Fibroblast of skin of right biceps (primary cell): ENCODE measurements around the gene TBX20.
"Not testable (repeated sequence)": the region's sequence is repeated elsewhere in the genome, so short reads cannot be mapped to it uniquely, and the experiment has no call there.

Experiments
- DNase-seq: peaks from one replicate; pipeline ENCODE4 v3.0.0-alpha.2; 2013

Gene TBX20

DNA sequence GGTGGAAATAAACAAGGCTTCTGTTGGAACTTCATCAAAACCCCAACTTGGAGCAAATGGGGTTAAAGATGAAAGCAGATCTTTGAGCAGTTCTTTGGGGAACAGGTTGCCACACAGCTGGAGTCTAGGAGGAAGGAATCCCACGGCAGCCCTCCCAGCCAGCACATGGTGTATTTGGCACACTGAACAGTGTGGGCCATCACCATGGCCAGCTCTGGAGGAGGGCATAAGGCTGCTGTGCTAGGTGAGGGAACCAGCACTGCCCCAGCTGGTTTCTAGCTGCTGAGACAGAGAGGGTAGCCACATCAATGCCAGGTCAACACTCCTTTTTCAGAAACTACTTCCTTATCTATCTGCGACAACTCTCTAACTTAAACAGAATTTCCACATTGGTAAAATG is 33.7 kb downstream of the TBX20 start:
- not testable (repeated sequence) for DNase-seq

DNA sequence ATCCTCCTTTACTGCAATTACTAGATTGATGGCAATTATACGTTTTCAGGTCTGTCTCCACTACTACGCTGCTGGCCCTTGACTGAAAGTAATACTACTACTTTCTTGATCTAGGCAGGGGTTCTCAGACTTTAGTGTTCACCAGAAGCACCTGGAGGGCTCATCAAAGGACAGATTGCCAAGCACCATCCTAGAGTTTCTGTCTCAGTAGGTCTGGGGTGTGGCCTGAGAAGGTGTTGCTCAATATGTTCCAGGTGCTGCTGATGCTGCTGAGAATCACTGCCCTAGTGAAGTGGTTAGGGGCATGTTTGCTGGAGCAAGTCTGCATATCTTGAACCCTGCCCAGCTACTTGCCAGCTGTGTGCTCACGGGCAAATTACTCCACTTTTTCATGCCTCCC is 37.9 kb downstream of the TBX20 start:
- not testable (repeated sequence) for DNase-seq

DNA sequence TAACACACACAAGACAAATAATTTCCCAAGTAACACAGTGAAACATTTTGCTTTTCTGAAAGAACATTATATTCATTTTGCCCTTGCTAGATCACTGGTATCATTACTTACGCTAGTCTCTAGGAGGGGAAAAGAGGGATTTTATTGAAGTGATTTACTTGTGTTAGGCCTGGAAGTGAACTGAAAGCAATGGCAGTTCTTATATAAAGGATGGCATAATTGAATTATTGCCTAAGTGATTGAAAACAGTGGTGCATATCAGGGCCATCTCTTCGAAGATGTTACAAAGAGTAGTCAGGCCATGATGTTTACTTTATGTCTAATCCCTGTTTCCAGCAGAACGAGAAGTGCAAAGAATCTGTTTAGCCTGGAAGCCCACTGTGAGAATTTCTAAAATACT is 38.8 kb downstream of the TBX20 start:
- DNase-seq: not testable (repeated sequence)

DNA sequence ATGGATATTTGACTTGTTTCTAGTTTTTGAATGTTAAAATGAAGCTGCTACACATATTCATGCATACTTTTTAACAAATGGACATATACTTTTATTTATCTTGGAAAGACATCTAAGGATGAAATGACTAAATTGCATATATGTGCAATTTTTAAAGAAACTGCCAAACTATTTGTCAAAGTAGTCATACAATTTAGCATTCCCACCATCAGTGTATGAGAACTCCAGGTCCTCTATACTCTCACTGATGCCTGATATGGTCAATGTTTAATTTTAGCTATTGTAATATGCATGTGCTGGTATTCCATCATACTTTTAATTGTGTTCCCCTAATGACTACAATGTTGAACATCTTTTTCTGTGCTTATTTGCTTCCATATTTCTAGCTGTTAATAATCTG is 47.0 kb downstream of the TBX20 start:
- not testable (repeated sequence) for DNase-seq

DNA sequence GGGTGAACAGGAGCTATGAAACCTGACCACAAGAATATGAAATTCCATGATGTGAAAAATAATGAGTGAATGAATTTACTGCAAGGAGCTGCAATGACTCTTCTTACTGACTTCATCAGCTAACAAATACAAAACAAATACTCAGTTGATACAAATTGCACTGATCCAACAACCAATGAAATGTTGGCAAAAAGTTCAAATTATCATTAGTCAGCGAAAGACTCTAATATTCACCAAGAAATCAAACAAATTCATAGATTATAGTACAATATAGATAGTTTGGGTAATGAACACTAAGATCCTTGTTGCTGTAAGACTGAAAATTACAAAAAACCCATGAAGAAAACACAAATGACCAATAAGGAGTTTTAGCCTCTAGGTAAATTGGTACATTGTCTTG is 49.0 kb downstream of the TBX20 start:
- DNase-seq: not testable (repeated sequence)

DNA sequence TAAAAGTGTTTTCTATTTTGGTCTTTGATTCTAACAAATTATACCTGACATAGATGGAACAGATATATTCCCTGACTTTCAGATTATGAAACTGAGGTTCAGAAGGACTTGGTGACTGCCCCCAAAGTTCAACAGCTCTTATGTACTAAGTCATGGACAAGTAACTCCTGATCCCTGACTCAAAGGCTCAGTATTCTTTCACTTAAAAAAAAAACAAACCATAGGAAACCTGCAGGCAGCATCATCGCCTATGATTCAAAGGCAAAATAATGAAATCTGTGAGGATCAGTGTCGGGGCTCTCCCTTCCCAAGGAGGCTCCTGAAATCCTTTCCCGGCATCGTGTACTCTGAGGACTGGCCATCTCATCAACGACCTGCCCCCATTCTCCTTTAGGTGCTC is 49.9 kb downstream of the TBX20 start:
- DNase-seq: not testable (repeated sequence)

DNA sequence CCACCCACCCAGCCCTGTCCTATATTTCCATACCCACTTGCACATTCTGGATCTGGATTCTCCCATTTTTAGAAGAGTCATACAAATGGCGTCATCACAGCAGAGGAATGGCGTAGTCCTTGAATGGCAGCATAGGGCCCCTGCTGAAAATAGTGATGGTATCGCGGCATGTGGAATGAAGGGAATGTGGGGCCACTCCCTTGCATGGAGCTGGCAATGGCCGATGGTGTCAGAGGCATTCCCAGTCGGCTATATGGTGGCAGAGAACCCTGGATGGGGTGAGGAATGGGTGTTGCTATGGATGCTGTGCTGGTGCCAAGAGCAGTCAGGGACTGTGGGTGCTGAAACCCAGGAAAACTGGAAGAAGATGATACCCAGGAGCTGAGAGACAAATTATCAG is 51.5 kb downstream of the TBX20 start:
- DNase-seq: not testable (repeated sequence)

DNA sequence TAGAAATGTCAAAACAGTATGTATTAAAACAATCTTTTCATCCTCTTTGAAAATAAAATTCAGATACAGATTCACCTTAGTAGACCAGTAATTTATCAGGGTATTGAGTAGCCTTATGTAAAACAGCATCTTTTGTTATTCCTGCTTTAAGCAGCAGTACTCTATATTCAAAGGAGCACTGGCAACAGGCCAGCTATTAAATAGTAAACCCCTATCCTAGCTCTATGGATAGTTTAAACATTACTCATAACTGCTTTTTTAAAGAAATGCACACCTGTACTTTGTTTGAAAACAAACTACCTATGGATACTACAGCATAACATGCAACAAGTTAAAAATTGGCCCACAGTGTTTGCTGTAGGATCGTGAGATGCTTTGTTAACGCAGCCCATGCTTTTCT is 53.7 kb downstream of the TBX20 start:
- not testable (repeated sequence) for DNase-seq

DNA sequence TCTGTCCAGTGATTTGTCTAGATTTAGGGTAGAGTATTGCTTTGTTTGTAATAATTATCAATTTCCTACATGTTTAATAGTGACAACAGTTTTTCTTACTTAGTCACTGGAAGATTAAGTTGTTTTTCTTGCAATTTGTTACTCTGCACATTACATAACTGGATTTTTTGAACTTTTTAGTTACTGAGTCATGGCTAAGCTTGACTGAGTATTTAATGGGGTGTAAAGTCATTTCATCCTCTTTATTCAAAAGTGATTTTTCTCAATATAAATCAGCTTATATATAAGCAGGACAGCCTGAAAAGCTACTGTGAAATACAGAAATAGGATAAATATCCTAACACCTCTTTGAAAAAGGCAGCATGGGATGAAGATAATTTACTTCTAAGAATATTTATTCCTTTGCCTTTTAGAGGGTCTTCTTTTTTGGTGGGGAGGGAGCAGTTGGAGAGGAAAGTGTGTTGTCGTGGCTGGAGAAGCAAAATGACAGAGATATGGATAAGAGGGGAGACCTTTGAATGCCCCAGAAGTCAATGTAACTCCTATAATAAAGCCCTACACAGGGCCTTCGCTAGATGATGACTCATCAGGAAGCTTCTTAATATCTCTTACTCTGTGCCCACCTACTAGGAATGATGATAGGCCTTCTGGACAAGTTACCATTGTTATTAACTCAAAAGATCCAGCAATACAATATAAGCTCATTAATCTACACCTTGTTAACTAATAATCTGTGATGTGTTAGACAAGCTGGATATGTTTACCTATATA is 55.3 kb downstream of the TBX20 start:
- DNase-seq: peak; percentile 55

DNA sequence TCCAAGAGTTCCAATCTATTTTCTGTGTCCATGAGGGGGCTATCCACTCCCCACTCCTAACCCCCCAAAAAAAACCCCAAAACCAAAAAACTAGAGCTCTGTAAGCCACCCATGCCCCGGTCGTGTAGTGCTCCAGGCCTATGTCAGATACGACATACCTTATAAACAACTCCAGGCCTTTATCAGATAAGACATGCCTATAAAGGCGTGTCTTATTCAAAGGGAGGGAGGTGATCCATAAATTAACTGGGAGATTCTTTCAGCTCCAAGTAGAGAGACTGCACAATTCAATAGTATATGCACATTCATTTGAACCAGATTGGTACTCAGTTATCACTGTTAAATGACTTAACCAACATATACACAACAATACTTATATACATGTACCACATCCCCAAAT is 62.3 kb downstream of the TBX20 start:
- DNase-seq: not testable (repeated sequence)

DNA sequence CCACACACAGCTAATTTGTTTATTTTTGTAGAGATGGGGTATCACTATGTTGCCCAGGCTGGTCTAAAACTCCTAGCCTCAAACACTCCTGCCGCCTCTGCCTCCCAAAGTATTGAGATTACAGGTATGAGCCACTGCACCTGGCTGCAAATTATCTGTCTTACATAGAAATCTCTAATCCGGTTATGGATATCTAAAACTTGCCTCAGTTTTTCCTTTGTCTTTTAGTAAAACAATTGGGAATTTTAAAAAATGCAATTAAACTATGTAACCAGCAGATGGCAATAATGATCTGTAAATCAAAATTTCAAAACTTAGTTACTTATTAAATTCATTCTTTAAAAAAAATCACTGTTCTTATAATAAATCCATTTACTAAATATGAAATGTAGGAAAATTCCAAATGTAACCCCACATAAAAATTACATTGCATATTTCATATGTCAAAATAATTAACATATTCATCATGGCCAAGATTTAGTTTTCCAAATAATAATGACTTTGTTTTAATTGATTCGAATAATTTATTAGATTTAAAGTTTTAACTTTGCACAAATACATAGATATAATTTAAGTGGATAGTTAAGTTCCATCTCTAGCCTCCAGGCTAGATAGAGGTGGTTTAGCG is 63.6 kb downstream of the TBX20 start:
- not testable (repeated sequence) for DNase-seq

DNA sequence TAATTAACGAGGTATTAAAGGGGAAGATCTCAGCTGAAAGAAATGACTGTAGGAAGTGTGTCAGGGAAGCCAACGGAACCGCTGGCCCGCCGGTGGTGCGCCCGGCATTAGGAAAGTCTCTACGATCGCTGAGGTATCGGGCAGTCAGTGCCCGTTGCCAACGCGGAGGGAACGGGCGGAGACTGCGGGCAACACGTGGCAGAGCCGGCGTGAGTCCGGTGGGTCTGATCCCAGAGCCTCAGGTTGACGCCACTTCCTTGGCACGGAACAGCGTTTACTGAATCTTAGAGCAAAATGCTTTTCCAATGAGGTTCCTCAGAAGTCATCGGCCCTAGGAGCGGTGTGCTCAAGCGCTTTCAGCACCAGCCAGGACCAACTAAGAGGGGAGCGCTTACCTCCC is 67.1 kb downstream of the TBX20 start:
- peak; percentile 30 for DNase-seq

DNA sequence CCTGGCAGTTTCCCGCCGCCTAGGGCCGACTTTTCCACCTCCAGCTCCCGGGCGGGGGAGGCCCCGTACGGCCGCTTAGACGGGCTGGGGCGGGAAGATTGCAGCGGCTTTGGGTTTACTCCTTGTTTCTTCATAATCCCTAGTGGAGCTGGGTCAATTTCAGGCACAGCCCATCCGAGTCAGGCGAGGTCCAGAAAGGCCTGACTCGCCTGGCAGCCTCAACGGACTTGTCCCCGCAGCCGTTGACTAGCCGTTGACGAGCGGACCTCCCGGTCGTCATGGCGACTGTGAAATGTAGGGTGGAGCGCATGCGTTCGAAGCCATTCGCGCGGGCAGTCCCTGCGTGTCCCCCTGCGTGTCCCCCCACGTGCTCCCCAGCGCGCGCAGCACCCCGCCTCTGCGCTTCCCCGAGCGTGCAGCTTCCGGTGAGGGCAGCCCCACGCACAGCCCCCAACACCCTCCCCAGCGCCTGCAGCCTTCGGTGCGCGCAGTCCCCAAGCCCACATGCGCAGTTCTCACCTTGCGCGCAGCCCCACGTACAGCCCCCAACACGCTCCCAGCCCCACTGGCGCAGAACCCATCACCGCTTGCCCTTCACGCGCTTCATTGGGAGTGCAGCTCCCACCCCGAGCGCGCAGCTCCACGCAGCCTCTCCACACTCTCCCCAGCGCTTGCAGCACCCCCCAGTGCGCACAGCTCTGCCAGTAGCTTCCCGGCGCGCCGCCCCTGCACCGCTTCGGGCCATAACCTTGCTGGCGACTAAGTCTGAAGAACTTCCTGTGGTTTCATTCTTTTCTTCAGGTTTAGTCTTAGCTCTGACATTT is 67.8 kb downstream of the TBX20 start:
- peak; percentile 54 for DNase-seq

DNA sequence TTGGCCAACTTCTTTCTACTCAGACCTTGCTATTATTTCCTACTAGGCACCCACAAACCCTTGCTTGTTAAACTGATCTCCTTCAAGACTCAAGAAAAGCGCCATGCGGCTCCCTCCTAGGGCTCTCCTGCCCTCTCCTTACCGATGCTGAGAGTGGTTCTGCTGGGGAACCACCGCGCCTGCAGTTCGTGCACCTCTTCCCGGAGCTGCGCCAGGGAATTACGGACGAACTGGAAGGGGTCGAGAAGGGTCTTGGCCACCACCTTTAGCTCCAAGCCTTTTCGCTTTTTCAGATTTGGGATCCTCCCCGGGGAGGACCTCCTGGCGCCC is 68.4 kb downstream of the TBX20 start:
- DNase-seq: not testable (repeated sequence)

DNA sequence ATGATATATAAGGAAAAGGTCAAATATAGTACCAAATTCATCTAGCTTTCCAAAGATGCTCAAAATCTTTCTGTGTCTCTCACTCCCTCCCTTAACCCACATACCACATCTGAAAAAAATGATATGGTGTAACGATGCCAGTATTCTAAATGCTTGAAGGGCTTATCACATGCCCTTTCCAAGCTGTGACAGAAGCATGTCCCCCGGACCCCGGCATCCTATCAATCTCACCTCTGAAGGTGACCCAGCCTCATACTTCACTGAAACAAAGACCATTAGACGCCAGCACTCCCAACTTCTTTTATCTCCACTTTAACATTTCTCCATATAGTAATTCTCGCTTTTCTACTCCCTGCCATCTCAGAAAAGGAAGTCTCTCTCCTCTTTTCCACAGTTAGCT is 68.9 kb downstream of the TBX20 start:
- DNase-seq: not testable (repeated sequence)

DNA sequence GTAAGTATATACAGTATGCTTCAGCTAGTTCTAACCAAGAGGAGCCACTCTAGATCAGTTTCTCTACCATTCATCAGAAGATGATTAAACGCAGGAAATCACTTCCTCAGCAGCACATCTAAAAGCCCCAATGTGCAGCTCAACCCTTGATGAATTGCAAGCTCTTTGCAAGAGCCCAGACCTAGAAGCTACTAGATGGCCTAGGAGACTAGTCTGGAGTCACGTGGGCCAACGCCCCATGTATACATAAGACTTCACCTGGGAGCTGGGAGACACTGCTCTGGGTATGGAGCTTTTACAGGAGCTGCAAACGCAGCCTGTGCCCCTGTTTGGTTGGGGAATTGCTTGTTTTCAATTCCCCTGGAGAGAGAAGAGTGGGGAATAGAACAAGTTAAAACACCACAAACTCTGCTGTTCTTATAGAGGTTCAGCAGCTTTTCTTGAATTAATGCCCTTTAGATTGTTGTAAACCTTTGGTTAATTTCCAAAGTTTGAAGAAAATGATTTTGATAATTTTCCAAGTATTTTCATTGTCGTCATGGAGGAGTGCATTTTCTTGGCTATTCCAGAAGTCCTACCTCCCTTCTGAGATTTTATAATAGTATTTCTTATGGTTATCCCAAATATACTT is 69.9 kb downstream of the TBX20 start:
- DNase-seq: not testable (repeated sequence)

DNA sequence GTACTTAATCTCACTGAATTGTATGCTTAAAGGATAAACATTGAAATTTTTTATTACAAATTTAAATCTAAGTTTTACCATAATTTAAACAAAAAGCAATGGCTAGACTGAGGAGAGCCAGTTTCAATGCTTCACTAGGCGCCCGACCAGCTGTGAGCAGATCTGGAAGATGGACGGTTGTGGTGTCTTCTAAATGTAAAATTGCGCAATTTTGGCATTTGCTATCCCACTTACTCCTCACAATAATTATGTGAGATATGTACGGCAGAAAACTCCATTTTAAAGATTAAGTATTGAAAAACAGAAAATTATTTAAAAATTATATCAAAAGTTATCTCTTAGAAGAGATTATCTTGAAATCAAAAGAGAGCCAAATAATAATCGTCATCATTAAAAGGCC is 73.2 kb downstream of the TBX20 start:
- DNase-seq: not testable (repeated sequence)

DNA sequence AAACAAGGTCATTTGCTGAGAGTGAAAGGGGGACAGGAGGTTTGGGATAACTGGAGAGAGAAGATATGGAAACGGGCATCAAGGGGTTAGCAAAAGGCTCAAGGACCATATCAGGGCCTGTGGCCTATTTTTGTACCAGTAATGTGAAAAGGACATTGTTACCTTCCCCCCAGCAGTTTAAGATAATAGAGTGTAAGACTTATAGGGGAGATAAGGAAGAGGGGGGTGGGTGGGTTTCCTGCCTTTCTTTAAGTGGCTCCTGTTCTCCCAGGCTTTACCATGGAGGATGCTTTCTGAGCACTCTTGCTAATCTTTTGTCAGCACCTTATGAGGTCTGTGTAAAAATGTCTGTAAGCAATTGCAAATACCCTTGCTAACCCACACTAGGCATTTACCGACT is 80.7 kb downstream of the TBX20 start:
- DNase-seq: not testable (repeated sequence)

DNA sequence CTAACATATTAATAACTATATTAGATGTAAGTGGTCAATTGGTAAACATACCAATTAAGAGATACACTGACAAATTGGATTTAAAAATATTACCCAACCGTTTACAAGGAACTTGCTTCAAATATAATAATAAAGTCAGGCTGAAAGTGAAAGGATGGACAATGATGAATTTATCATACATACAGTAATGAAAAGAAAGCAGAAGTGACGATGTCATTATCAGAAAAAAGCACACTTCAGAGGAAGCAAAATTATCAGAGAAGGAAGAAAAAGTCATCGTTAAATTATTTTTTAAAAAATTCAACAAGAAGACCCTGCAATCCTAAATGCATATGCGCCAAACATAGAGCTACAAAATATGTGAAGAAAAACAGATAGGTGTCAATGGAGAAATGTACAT is 81.8 kb downstream of the TBX20 start:
- not testable (repeated sequence) for DNase-seq

DNA sequence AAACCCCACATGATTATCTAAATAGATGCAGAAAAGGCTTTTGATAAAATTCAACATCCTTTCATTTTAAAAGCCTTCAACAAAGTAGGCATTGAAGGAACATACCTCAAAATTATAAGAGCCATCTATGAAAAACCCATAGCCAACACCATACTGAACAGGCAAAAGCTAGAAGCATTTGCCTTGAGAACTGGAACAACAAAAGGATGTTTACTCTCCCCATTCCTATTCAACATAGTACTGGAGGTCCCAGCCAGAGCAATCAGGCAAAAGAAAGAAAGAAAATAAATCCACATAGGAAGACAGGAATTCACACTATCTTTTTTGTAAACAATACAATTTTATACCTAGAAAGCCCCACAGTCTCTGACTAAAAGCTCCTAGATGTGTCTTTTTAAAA is 86.2 kb downstream of the TBX20 start:
- DNase-seq: not testable (repeated sequence)

DNA sequence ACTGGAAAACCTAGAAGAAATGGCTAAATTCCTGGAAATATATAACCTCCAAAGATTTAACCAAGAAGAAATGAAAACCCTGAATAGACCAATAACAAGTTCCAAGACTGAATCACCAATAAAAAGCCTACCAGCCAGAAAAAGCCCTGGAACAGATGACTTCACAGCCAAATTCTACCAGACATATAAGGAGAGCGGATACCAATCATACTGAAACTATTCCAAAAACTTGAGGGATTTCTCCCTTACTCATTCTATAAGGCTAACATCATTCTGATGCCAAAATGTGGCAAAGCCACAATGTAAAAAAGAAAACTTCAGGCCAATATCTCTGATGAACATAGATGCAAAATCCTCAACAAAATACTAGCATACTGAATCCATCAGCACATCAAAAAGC is 86.7 kb downstream of the TBX20 start:
- DNase-seq: not testable (repeated sequence)

DNA sequence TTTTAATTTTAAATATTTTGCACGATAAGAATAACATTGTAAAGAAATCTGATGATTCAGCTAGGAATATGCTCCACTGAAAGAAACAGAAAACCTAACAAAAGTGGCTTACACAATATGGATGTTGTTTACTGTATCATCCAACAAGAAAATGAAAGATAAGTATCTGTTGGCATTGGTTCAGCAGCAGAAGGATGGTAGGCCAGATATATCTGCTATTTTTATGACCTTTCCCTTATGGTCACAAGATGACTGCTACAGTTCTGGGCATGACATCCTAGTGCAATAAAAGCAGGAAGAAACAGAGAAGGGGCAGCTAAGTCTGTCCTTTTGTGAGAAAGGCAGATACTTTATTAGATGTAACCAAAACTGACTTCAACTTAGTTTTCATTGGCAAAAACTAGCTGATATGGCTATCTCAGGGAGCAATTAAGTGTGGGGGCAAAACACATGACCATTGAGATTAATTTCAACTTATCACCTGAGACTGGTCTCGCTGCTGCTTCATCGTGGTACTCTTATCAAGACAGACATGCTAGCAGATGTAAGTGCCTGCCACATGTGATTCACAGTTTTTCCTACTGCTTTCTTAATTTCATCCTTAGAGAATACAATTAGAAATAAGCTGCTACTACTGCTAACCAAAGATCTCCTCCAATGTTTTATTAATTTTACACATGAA is 92.7 kb downstream of the TBX20 start:
- not testable (repeated sequence) for DNase-seq
